Panc1 (cell line): ENCODE measurements around the gene TOP2A. TPM values are rescaled to one million over a fixed set of nuclear protein-coding genes. Genes with fewer than 3 reads are reported as not detected.

Source experiments
- ATAC-seq: fragments of 200-7000 bp; cut with Tn5 transposase; 2 replicates; pipeline ENCODE4 v1.9.1; 2020; ENCODE audit warnings: mild to moderate bottlenecking, moderate library complexity
- BruUV-seq: library from RNA; stranded (reverse); fragments of 400-500 nt; replicated peaks from 2 replicates; lab custom pipeline; 2021; lab: Mats Ljungman, UMichigan
- CTCF ChIA-PET: fragments of 300-600 bp; sonication (Branson Sonifier 250); formaldehyde crosslinking; loops from one replicate; lab custom pipeline; 2022; ENCODE audit warnings: antibody characterized with exemption; lab: Charles Lee
- POLR2A ChIA-PET: fragments of 300-600 bp; sonication (Branson Sonifier 250); formaldehyde crosslinking; loops from one replicate; lab custom pipeline; 2022; ENCODE audit warnings: antibody characterized with exemption; lab: Charles Lee
- DNase-seq: peaks from one replicate; pipeline ENCODE4 v3.0.0-alpha.2; 2010; ENCODE audit warnings: low read depth, low spot score
- H3K27ac ChIP-seq: 2 replicates; pipeline ENCODE4 v1.5.1; 2011; ENCODE audit warnings: mild to moderate bottlenecking, low read length, inconsistent platforms
- H3K27me3 ChIP-seq: fragments of 200-500 bp; sonication (Bioruptor generic); 2 replicates; pipeline ENCODE4 v1.6.0; 2014; ENCODE audit warnings: low read length, inconsistent platforms; ENCODE audit not compliant: control insufficient read depth, insufficient read depth
- H3K36me3 ChIP-seq: fragments of 200-500 bp; sonication (Bioruptor generic); 2 replicates; pipeline ENCODE4 v1.5.1; 2014; ENCODE audit warnings: inconsistent platforms, mild to moderate bottlenecking, low read length, moderate library complexity; ENCODE audit not compliant: control insufficient read depth, insufficient read depth
- H3K4me1 ChIP-seq: 2 replicates; pipeline ENCODE4 v1.5.1; 2011; ENCODE audit warnings: inconsistent platforms, mild to moderate bottlenecking, low read length, moderate library complexity; ENCODE audit not compliant: control insufficient read depth, insufficient read depth
- H3K4me3 ChIP-seq, 2 experiments: 2 replicates each; pipeline ENCODE4 v1.5.1; 2011 to 2012; ENCODE audit warnings: low read depth in 2 of 2, low read length in 2 of 2, mild to moderate bottlenecking in 2 of 2, inconsistent platforms in 1 of 2, moderate library complexity in 1 of 2
- H3K9me3 ChIP-seq: fragments of 200-500 bp; sonication (Bioruptor generic); 2 replicates; pipeline ENCODE4 v1.5.1; 2014; ENCODE audit warnings: low read depth, mild to moderate bottlenecking, inconsistent platforms, low read length, moderate library complexity; ENCODE audit not compliant: control insufficient read depth, insufficient read depth
- POLR2AphosphoS5 ChIP-seq: IDR thresholded peaks from 2 replicates; pipeline ENCODE4 v1.6.1; 2012; ENCODE audit warnings: mild to moderate bottlenecking, low read depth, low read length, moderate library complexity
- REST ChIP-seq, 2 experiments: IDR thresholded peaks; 2 replicates each; pipeline ENCODE4 v1.6.1; 2011 to 2012; ENCODE audit warnings: low read depth in 2 of 2, control low read depth in 1 of 2, low read length in 1 of 2, mild to moderate bottlenecking in 1 of 2, moderate library complexity in 1 of 2; ENCODE audit not compliant: insufficient read depth in 1 of 2
- SIN3A ChIP-seq: IDR thresholded peaks from 2 replicates; pipeline ENCODE4 v1.6.1; 2012; ENCODE audit warnings: low read depth, mild to moderate bottlenecking, low read length, moderate library complexity, borderline replicate concordance; ENCODE audit not compliant: insufficient read depth
- TCF7L2 ChIP-seq: IDR thresholded peaks from 2 replicates; pipeline ENCODE4 v1.6.1; 2011; ENCODE audit warnings: mild to moderate bottlenecking, low read depth, low read length, inconsistent platforms
- in situ Hi-C: cut with HindIII; loops from 2 replicates; pipeline ENCODE4 v1.10.0; 2016; ENCODE audit warnings: low sequenced_read_pairs, low pct_unique_long_range_greater_than_20kb
- intact Hi-C: fragments of 100-400 bp; cut with micrococcal nuclease; formaldehyde crosslinking; loops from one replicate; pipeline ENCODE4 v1.10.0; 2022; ENCODE audit not compliant: unreplicated experiment
- total RNA-seq: library from RNA; stranded (reverse); gene quantifications from one replicate; pipeline ENCODE4 v1.2.1, GENCODE V29; 2021; ENCODE audit not compliant: unreplicated experiment
- TF ChIP-seq, protein P1 (sequence below): fragments of 450-650 bp; IDR thresholded peaks from 2 replicates; pipeline ENCODE4 v1.5.1; 2017; ENCODE audit warnings: mild to moderate bottlenecking

TOP2A gene
- total RNA-seq, 1 experiment from 2014 or later: 230 TPM

DNA sequence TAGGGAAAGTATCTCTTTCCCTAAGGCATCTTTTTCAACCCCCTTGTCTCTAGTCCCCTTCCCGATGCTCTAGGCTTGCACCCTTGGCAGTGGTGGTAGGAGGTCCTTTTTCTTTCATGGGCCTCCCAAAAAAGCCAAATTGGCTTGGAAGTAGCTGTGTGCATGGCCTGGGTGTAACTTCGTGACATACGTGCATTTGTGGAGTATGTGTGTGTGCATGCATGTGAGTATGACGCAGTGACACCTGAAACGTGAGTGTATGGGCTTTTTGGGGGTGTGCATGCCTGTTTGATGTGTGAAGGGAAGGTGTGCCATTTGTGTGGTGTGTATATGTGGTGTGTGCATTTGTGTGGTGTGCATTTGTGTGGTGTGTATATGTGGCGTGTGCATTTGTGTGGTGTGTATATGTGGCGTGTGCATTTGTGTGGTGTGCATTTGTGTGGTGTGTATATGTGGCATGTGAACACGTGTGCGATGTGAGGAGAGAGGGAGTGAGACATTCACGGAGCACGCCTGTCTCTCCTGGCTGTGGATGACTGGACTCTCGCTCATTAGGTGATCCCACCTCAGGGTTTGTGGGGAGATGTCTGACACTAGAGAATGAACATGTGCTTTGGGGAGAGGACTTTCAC, 41.3 kb upstream of the TOP2A start:
- no TSS peak for BruUV-seq
- no peak overlapping the region for H3K27ac ChIP-seq

GRCh38 chr17:40457964-40458791, 40.5 kb upstream of the TOP2A start:
- DNase-seq: no peak
- Histone ChIP-seq H3K27ac (no peak overlapping the region), H3K4me1 (peaks cover 3% of the 10 kb centered on the region; the same call in 1 of the 2 replicates), H3K27me3 (no peaks in the 10 kb centered on the region), H3K9me3 (no peaks in the 10 kb centered on the region), H3K4me3 (no peak overlapping the region), H3K36me3 (no peaks in the 10 kb centered on the region)
- no TSS peak for BruUV-seq
- intact Hi-C loops: no loop called here
- 0 out of 2 replicates have a peak, but pooled peaks have one; percentile 31 for ATAC-seq
- ChIA-PET CTCF (interaction anchor here (0.6 kb wide), 1 partner anchor 837 kb away, joined by 4 read pairs; no protein-coding TSS in a partner anchor), POLR2A (no interaction called here)
- in situ Hi-C loops: no loop called here
- TF ChIP-seq, protein P1, sequence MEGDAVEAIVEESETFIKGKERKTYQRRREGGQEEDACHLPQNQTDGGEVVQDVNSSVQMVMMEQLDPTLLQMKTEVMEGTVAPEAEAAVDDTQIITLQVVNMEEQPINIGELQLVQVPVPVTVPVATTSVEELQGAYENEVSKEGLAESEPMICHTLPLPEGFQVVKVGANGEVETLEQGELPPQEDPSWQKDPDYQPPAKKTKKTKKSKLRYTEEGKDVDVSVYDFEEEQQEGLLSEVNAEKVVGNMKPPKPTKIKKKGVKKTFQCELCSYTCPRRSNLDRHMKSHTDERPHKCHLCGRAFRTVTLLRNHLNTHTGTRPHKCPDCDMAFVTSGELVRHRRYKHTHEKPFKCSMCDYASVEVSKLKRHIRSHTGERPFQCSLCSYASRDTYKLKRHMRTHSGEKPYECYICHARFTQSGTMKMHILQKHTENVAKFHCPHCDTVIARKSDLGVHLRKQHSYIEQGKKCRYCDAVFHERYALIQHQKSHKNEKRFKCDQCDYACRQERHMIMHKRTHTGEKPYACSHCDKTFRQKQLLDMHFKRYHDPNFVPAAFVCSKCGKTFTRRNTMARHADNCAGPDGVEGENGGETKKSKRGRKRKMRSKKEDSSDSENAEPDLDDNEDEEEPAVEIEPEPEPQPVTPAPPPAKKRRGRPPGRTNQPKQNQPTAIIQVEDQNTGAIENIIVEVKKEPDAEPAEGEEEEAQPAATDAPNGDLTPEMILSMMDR: no peak
- TF ChIP-seq TCF7L2 (no peak), REST (IDR thresholded peaks at IDR 0.05; ENCODE audit: insufficient read depth in 1 of 2, low read depth in 2 of 2, low read length in 1 of 2) (no peak), SIN3A (no peak), POLR2AphosphoS5 (no peak)

More for the DNA sequence above, 41.3 kb upstream of the TOP2A start:
- Histone ChIP-seq H3K4me3 (no peak overlapping the region), H3K27me3 (no peaks in the 10 kb centered on the region), H3K9me3 (no peaks in the 10 kb centered on the region), H3K4me1 (peaks cover 3% of the 10 kb centered on the region; the same call in 1 of the 2 replicates), H3K36me3 (no peaks in the 10 kb centered on the region)
- ChIA-PET POLR2A (interaction anchor here (0.6 kb wide), 2 partner anchors 199 to 725 kb away, joined by 3 to 20 read pairs; no protein-coding TSS in a partner anchor), CTCF (no interaction called here)
- ATAC-seq (no peak), DNase-seq (no peak)
- intact Hi-C loops: no loop called here
- in situ Hi-C loops: no loop called here
- TF ChIP-seq REST (IDR thresholded peaks at IDR 0.05; ENCODE audit: insufficient read depth in 1 of 2, low read depth in 2 of 2, low read length in 1 of 2): no peak
- TF ChIP-seq TCF7L2: no peak
- TF ChIP-seq SIN3A: no peak
- no peak for TF ChIP-seq POLR2AphosphoS5
- TF ChIP-seq, protein P1: no peak
